Measurements from ENCODE around the gene AP3M1. TPM values are rescaled to one million over a fixed set of nuclear protein-coding genes. Genes with fewer than 3 reads are reported as not detected.
A peak's percentile ranks its signal among the peaks of the same experiment; 100 is the strongest.

AP3M1 gene
- total and polyA plus RNA-seq, 10 donors, result 7.3 to 39.5 (median 33.3) TPM

DNA sequence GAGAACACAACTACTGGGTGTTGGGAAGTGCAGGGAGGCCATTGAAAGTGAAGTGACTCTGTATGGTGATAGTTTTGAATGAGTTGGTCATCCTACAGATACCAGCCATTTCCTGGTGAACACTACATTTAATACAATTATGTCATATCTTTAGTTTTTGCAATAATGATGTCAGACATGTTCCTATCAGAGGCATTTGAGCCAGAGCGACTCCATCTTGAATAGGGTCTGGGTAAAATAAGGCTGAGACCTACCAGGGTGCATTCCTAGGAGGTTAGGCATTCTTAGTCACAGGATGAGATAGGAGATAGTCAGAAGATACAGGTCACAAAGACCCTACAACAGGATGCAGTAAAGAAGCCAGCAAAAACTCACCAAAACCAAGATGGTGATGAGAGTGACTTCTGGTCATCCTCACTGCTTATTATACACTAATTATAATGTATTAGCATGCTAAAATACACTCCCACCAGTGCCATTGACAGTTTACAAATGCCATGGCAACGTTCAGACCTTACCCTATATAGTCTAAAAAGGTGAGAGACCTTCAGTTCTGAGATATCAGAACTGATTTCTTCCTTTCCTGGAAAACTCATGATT lies 28.6 kb upstream of the AP3M1 start:
- TF ChIP-seq, protein P1, sequence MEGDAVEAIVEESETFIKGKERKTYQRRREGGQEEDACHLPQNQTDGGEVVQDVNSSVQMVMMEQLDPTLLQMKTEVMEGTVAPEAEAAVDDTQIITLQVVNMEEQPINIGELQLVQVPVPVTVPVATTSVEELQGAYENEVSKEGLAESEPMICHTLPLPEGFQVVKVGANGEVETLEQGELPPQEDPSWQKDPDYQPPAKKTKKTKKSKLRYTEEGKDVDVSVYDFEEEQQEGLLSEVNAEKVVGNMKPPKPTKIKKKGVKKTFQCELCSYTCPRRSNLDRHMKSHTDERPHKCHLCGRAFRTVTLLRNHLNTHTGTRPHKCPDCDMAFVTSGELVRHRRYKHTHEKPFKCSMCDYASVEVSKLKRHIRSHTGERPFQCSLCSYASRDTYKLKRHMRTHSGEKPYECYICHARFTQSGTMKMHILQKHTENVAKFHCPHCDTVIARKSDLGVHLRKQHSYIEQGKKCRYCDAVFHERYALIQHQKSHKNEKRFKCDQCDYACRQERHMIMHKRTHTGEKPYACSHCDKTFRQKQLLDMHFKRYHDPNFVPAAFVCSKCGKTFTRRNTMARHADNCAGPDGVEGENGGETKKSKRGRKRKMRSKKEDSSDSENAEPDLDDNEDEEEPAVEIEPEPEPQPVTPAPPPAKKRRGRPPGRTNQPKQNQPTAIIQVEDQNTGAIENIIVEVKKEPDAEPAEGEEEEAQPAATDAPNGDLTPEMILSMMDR (IDR thresholded peaks at IDR 0.05 in 8 of 11, conservative IDR thresholded peaks at IDR 0.05 in 3 of 11), result no peak
- WGBS, 5 donors, result 73 to 96% (median 91%) methylated on average over 2 of the region's 2 CpGs
- Histone ChIP-seq H3K4me1 (peaks cover 14 to 74% (median 37%) of the 10 kb centered on the region in 6 donors), H3K9me3 (no peaks in the 10 kb centered on the region), H3K4me3 (no peak overlapping the region), H3K36me3 (no peaks in the 10 kb centered on the region), H3K27me3 (replicated peaks in 1 of 7) (no peaks in the 10 kb centered on the region), H3K27ac (peak overlapping the region in 1 of 8 donors; percentile 4)
- no peak for DNase-seq
- intact Hi-C loops (cut with DNase I; ENCODE audit: low total_unique reads), result no loop called here

GRCh38 chr10:74178042-74178791 lies 27.6 kb upstream of the AP3M1 start:
- DNase-seq, result no peak
- no peaks in the 10 kb centered on the region for H3K27me3 ChIP-seq (replicated peaks in 1 of 7)
- peaks cover 14 to 78% (median 37%) of the 10 kb centered on the region in 6 donors for H3K4me1 ChIP-seq
- no peaks in the 10 kb centered on the region for H3K9me3 ChIP-seq
- H3K36me3 ChIP-seq, result no peaks in the 10 kb centered on the region
- H3K4me3 ChIP-seq, result no peak overlapping the region
- H3K27ac ChIP-seq, result peak overlapping the region in 2 of 8 donors; percentile 27 to 96
- TF ChIP-seq POLR2AphosphoS5 (IDR thresholded peaks at IDR 0.05) (no peak), POLR2A (IDR thresholded peaks at IDR 0.05) (no peak)
- TF ChIP-seq, protein P1 (IDR thresholded peaks at IDR 0.05 in 8 of 11, conservative IDR thresholded peaks at IDR 0.05 in 3 of 11), result no peak
- WGBS, 5 donors, result 87 to 95% (median 93%) methylated on average over 5 of the region's 5 CpGs
- intact Hi-C loops (cut with DNase I; ENCODE audit: low total_unique reads), result no loop called here

DNA sequence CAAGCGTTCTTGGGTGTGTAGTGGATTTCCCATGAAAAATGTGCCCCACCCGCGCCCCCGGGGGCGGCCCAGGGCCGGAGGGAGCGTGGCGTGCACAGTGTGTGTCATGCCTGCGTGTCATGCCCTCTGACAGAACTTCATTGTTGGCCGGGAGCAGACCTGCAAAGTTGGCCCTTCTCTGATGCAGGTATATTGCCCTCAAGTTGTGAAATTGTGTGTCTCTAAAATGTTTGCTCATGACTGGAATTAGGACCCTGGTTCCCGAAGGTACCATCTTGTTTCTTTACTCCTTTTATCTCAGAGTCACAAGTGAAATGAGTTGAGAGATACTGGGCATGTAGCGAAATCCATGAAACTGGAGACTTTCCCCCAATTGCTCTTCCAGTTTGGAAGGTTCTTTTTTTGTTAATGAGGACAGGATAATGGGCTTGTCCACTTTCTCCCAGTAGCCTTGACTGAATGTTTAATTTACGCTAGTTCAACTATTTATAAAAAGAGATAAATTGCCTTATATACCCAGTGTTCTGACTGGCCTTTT lies 26.6 kb upstream of the AP3M1 start:
- no peak for TF ChIP-seq POLR2A (IDR thresholded peaks at IDR 0.05)
- no peak for TF ChIP-seq POLR2AphosphoS5 (IDR thresholded peaks at IDR 0.05)
- TF ChIP-seq, protein P1 (IDR thresholded peaks at IDR 0.05 in 8 of 11, conservative IDR thresholded peaks at IDR 0.05 in 3 of 11), result no peak
- Histone ChIP-seq H3K27ac (peak overlapping the region; percentile 79 to 96 (median 93)), H3K4me3 (peak overlapping the region; percentile 67 to 91 (median 83)), H3K36me3 (no peaks in the 10 kb centered on the region), H3K27me3 (replicated peaks in 1 of 7) (no peaks in the 10 kb centered on the region), H3K4me1 (peaks cover 14 to 76% (median 37%) of the 10 kb centered on the region in 6 donors), H3K9me3 (no peaks in the 10 kb centered on the region)
- peak; percentile 88 for DNase-seq
- intact Hi-C loops (cut with DNase I; ENCODE audit: low total_unique reads), result no loop called here
- 10 to 13% (median 12%) methylated on average over 10 to 13 of the region's 13 CpGs for WGBS, 5 donors
